ENCODE data around the gene SNAP91. TPM values are rescaled to one million over a fixed set of nuclear protein-coding genes. Genes with fewer than 3 reads are reported as not detected.

The SNAP91 gene, protein sequence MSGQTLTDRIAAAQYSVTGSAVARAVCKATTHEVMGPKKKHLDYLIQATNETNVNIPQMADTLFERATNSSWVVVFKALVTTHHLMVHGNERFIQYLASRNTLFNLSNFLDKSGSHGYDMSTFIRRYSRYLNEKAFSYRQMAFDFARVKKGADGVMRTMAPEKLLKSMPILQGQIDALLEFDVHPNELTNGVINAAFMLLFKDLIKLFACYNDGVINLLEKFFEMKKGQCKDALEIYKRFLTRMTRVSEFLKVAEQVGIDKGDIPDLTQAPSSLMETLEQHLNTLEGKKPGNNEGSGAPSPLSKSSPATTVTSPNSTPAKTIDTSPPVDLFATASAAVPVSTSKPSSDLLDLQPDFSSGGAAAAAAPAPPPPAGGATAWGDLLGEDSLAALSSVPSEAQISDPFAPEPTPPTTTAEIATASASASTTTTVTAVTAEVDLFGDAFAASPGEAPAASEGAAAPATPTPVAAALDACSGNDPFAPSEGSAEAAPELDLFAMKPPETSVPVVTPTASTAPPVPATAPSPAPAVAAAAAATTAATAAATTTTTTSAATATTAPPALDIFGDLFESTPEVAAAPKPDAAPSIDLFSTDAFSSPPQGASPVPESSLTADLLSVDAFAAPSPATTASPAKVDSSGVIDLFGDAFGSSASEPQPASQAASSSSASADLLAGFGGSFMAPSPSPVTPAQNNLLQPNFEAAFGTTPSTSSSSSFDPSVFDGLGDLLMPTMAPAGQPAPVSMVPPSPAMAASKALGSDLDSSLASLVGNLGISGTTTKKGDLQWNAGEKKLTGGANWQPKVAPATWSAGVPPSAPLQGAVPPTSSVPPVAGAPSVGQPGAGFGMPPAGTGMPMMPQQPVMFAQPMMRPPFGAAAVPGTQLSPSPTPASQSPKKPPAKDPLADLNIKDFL
- total RNA-seq (not detected in 2 replicates), polyA plus RNA-seq (not detected in 2 replicates), polyA minus RNA-seq (not detected in 2 replicates)
- total RNA-seq (2013): 0.05 TPM

DNA sequence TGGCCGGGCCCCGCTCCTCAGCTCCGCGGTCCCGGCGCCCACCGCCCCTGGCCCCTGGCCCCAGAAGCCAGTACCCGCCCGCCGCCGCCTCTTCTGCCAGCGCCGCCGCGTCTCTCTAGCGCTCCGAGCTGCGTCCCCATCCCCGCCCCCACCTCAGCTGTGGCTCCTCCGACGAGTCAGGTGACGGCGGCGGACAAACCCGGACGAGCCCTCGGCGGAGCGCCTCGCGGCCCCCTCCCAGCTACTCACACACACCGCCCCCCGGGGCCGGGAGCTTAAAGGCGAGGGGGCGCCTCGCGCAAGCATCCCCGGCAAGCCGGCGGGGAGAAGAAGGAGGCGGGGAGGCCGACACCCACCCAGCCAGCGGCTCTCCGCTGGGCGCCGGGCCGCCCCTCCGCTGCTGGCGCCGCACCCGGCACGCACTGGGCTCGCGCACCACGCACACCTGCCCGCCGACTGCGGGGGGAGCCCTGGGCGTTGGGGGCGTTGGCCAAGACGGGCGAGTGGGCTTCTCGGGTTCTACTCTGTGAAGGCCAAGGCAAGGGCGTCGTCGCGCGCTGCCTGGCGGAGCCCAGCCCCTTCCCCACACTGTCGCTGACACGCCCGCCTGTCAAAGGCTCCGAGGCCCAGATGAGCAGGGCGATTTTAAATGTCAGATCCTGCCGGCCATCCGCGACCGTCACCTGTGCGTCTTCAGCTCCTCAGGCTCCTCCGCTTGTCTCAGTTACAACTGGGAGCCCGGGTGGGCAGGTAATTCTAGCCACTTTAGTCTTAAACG lies at the start of gene SNAP91:
SNAP91 (minus strand) TSS at position 132 of the 778 bp plus-strand sequence. CDS start 1,174 bp downstream, outside the sequence.
- peak within 1 kb of the TSS; percentile 45 for H3K4me3 Mint-ChIP-seq
- Histone ChIP-seq H3K9ac (ENCODE audit: low read length) (no peak within 1 kb of the TSS), H2AFZ (ENCODE audit: insufficient read depth, low read depth, low read length, poor library complexity, severe bottlenecking) (no peak within 1 kb of the TSS)

More for the DNA sequence above, at the start of gene SNAP91:
- Histone ChIP-seq H4K20me1 (ENCODE audit: control insufficient read depth, insufficient read depth, low read length, poor library complexity, severe bottlenecking) (no peaks in the 10 kb centered on the region), H3K27me3 (replicated peaks in 1 of 4; ENCODE audit: control extremely low read depth in 1 of 4, control insufficient read depth in 3 of 4, insufficient read depth in 4 of 4, low read length in 3 of 4) (peaks cover 0 to 28% (median 19%) of the 10 kb centered on the region in 4 experiments), H3K4me2 (replicated peaks; ENCODE audit: low read depth, low read length, poor library complexity, severe bottlenecking) (peak within 1 kb of the TSS; percentile 22), H3K4me1 (ENCODE audit: control insufficient read depth in 2 of 2, insufficient read depth in 2 of 2, low read length in 2 of 2) (peaks cover 6 to 8% of the 10 kb centered on the region in 2 donors), H3K27ac (ENCODE audit: low read length in 2 of 2) (no peak within 1 kb of the TSS), H3K4me3 (ENCODE audit: control extremely low read depth in 1 of 5, extremely low read depth in 1 of 5, insufficient read depth in 1 of 5, low read depth in 2 of 5, low read length in 4 of 5) (no peak within 1 kb of the TSS), H3K36me3 (replicated peaks in 1 of 2; ENCODE audit: control extremely low read depth in 1 of 2, control insufficient read depth in 1 of 2, extremely low read depth in 1 of 2, insufficient read depth in 2 of 2, low read length in 1 of 2) (no peaks in the 10 kb centered on the region), H3K9me3 (ENCODE audit: control extremely low read depth in 1 of 3, control insufficient read depth in 2 of 3, insufficient read depth in 1 of 3, low read length in 2 of 3) (peaks cover 0 to 20% (median 4%) of the 10 kb centered on the region in 3 donors), H3K79me2 (ENCODE audit: control insufficient read depth, insufficient read depth, low read length) (no peaks in the 10 kb centered on the region)
- no peak within 1 kb of the TSS for H3K27ac Mint-ChIP-seq
- DNase-seq (no peak), ATAC-seq (ENCODE audit: low read depth) (no peak)
- POLR2A ChIA-PET: no interaction called here
- intact Hi-C loops (cut with micrococcal nuclease): no loop called here
- H3K4me1 Mint-ChIP-seq: peaks cover 3% of the 10 kb centered on the region
- H3K27me3 Mint-ChIP-seq: peaks cover 45% of the 10 kb centered on the region
- TF ChIP-seq EZH2 (IDR thresholded peaks at IDR 0.05; ENCODE audit: borderline replicate concordance, insufficient read depth, low read depth, low read length, poor library complexity, severe bottlenecking): no peak
- TF ChIP-seq, protein P1, sequence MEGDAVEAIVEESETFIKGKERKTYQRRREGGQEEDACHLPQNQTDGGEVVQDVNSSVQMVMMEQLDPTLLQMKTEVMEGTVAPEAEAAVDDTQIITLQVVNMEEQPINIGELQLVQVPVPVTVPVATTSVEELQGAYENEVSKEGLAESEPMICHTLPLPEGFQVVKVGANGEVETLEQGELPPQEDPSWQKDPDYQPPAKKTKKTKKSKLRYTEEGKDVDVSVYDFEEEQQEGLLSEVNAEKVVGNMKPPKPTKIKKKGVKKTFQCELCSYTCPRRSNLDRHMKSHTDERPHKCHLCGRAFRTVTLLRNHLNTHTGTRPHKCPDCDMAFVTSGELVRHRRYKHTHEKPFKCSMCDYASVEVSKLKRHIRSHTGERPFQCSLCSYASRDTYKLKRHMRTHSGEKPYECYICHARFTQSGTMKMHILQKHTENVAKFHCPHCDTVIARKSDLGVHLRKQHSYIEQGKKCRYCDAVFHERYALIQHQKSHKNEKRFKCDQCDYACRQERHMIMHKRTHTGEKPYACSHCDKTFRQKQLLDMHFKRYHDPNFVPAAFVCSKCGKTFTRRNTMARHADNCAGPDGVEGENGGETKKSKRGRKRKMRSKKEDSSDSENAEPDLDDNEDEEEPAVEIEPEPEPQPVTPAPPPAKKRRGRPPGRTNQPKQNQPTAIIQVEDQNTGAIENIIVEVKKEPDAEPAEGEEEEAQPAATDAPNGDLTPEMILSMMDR (IDR thresholded peaks at IDR 0.05): no peak
- WGBS (ENCODE audit: insufficient coverage): 7% methylated on average over 83 of the region's 83 CpGs
- H3K9me3 Mint-ChIP-seq (ENCODE audit: insufficient read depth): peaks cover 6% of the 10 kb centered on the region
- CTCF ChIA-PET: no interaction called here
